NOMO-1 treated with dmso at 0.1 percent for 144 hours (cell line): ENCODE results near the gene ZDHHC11B.

ENCODE experiments used
- DNase-seq: peaks from one replicate; lab custom pipeline; 2025; ENCODE audit not compliant: unreplicated experiment; lab: John Stamatoyannopoulos, UW

ZDHHC11B gene

GRCh38 chr5:674630-675011 lies 109.9 kb downstream of the ZDHHC11B start:
- DNase-seq, result no peak

- DNase-seq, result no peak
These were observed 110.5 kb downstream of the ZDHHC11B start for GRCh38 chr5:673831-674629.

GRCh38 chr5:673161-673830 lies 111.2 kb downstream of the ZDHHC11B start:
- DNase-seq, result no peak

GRCh38 chr5:672329-673160 lies 112.0 kb downstream of the ZDHHC11B start:
- no peak for DNase-seq

- peak; percentile 87 for DNase-seq
These were observed 112.8 kb downstream of the ZDHHC11B start for GRCh38 chr5:671459-672328.

GRCh38 chr5:670396-671270 lies 113.9 kb downstream of the ZDHHC11B start:
- no peak for DNase-seq

GRCh38 chr5:669842-670395 lies 114.6 kb downstream of the ZDHHC11B start:
- no peak for DNase-seq

GRCh38 chr5:669111-669841 lies 115.3 kb downstream of the ZDHHC11B start:
- DNase-seq, result no peak

- no peak for DNase-seq
These were observed 116.1 kb downstream of the ZDHHC11B start for GRCh38 chr5:668283-668995.

GRCh38 chr5:666816-667498 lies 117.6 kb downstream of the ZDHHC11B start:
- DNase-seq, result no peak

- DNase-seq, result no peak
These were observed 118.4 kb downstream of the ZDHHC11B start for GRCh38 chr5:665956-666711.

GRCh38 chr5:665541-665955 lies 119.0 kb downstream of the ZDHHC11B start:
- DNase-seq, result no peak

- DNase-seq, result no peak
These were observed 119.6 kb downstream of the ZDHHC11B start for GRCh38 chr5:664994-665360.

GRCh38 chr5:664343-664993 lies 120.1 kb downstream of the ZDHHC11B start:
- DNase-seq, result no peak

GRCh38 chr5:663436-664342 lies 120.8 kb downstream of the ZDHHC11B start:
- DNase-seq, result no peak
